ENCODE measurements around the gene RPTOR. TPM values are rescaled to one million over a fixed set of nuclear protein-coding genes. Genes with fewer than 3 reads are reported as not detected.
A peak's percentile ranks its signal among the peaks of the same experiment; 100 is the strongest.

Gene RPTOR
- total RNA-seq, 1 donor from 2014 or later, result 19.6 TPM

DNA sequence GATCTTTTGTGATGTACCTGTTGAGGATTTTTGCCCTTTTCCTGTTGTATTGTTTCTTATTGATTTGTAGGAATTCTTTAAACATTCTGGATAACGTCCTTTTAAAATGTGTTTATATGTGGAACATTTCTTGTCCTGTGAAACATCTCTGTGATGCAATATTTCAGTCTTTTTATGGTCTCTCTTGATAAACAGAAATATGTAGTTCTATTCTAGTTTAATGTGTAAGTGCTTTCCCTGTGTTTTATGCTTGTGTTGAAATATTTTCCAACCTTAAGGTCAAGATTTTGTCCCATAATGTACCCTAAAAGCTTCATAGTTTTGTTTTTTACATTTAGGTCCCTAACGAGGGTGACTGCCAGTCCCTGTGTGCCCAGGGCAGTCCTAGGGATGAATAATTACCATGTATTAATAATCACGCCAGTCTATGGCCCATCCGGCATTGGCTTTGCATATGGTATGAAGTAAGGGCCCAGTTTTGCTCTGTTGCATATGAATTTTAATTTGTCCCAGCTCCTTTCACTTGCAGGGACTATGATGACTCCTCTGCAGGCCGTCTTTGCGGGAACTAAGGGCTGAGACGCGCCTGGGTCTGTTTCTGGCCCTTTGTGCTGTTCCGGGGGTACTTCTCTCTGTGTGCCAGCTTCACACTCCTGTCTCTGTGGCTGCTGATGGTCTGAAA is 44.2 kb downstream of the RPTOR start:
- no peak for DNase-seq (ENCODE audit: low read depth, low spot score)

DNA sequence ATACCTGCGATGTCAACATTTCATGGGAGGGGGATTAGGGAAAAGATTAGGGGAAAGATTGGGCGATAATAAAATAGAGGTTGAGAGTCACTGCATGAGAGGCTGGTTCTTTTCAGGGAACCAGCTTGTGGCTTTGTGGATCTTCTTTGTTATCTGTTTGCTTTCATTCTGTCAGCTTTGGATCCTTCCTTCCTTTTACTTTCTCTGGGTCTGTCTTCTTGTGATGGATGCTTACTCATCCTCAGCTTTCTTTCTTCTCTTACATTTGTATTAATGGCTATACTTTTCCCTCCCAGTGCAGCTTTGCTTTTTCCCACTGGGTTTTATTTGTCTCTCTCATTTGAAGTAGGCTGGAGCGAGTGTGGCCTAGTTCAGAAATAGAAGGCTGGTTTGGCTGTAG is 47.1 kb downstream of the RPTOR start:
- no peak for DNase-seq (ENCODE audit: low read depth, low spot score)

DNA sequence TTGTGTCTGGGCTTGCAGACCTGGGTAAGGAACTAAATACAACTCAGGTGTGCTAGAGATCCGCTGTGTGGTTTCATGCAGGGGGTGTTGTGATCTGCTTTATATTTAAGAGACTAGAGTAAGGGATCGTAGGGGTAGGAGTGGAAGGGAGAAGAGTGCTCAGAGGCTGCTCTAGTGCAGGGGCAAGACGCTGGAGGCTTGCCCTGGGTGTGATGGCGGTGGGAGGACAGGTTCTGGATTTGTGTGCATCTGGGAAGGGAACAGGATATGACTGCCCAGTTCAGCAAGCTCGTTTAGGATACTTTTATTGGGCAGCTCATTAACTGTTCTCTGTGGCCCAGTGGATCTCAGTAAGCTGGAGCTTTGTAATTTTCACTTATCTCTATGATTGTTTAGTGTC is 47.6 kb downstream of the RPTOR start:
- no peak for DNase-seq (ENCODE audit: low read depth, low spot score)

DNA sequence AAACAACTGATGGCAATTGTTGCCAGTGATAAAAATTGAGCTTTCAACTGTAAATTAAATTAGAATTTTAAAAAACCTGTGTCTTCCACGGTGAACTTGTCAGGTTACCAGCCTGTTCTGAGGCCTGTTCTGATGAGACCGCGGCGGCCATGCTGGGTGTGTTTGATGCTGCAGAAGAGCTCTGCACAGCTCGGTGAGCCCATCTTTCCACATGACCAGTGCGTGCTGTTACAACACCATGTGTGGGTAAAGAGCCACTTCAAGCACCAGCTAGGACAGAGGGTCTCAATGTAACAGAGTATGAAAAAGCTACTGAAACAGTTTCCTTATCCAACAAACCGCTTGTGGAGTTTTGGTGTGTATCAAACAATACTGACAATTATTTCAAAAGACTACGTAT is 48.5 kb downstream of the RPTOR start:
- DNase-seq (ENCODE audit: low read depth, low spot score), result no peak

DNA sequence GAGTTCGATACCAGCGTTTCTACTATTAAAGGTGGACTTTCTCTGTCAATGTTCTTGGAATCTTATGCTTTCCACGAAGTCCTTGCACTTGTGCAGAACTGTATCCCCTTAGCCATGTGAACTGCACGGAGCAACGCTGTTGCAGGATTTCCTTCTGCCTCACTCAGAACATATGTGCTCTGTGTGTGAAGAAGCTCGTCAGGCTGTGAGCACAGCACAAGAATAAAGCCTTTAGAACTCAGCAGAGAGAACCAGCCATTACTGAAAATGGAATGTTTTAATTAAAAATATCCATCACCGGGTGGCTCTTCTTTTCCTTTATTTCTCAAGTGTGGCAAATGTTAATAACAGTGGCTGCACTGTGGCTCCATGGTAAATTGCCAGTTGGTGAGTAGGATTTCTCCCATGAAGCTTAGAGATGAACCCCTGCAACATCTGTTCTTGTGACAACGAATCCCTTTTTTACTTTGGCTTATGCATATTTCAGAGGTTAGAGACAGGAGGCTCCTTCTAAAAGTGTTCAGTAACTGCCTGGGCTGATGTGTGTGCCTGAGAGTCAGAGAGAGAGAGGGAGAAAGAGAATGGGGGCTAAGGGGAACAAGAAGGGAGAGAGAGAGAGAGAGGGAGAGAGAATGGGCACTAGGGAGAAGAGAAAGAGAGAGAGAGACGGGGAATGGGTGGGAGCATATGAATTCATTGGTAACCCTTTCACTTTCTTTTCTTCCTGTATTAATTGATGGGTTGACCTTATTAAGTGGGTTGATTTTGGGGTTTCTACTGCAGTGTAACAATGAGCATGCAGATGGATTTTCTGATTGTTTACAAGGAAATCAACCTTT is 50.0 kb downstream of the RPTOR start:
- no peak for DNase-seq (ENCODE audit: low read depth, low spot score)

DNA sequence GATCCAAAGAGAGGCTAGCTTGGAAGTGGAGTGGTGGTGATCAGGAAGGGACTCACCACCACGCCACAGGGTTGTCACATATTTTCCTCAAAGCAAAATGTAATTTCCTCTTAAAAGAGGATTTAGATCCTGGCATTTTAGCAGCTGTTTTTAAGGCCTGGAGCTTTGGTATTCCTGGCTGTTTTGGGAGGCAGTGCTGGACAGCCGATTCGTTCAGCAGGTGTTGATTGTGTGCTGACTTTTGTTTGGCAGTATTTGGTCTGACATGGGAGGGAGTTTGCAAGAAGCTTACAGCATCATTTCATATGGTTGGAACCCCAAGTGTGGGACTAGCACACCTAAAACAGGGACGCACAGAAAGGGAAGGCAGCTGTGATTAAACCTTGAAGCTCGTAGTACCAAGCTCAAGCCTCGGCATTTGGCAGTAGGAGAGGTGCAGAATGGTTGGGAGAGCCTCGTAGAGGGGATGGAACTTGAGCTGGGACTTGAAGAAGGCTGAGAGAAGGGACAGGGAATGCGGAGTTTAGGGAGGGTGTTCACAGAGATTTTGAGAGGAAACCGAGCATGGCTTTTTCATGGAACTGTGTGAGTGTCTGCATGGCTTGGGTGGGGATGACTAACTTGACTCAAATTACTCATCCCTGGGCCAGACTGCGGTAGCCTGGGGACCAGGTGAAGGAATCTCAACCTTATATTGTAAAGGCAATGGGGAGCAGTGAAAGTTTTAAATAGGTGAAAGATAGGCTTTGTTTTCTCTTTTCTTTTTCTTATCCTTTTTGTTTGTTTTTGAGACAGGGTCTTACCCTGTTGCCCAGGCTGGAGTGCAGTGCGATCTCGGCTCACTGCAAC is 52.3 kb downstream of the RPTOR start:
- no peak for DNase-seq (ENCODE audit: low read depth, low spot score)

DNA sequence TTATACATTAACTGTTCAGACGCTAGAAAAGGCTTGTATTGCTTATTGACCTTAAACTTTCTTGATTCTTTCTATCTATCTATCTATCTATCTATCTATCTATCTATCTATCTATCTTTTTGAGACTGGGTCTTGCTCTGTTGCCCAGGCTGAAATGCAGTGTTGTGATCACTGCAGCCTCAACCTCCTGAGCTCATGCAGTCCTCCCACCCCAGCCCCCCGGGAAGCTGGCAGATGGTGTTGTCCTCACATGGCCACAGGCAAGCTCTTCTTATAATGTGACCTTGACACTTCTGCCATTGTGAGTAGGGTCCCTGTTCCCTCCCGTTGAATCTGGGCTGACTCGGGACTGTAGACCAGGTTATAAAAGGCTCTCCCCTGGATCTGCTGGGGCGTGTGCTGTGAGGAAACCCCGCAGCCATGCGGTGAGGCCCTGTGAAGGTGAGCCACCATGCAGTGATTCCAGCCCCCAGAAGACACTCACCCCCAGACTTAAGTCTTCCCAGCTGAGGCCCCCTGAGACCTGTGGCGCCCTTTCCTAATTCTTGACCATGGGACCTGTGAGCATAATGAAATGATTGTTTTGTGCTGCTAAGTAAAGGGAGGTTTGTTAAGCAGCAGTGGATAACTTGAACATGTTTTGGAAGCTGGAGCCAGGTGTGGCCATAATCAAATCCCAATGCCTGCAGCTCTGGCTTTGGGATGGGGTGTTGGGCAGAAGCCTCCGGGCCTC is 54.3 kb downstream of the RPTOR start:
- no peak for DNase-seq (ENCODE audit: low read depth, low spot score)

DNA sequence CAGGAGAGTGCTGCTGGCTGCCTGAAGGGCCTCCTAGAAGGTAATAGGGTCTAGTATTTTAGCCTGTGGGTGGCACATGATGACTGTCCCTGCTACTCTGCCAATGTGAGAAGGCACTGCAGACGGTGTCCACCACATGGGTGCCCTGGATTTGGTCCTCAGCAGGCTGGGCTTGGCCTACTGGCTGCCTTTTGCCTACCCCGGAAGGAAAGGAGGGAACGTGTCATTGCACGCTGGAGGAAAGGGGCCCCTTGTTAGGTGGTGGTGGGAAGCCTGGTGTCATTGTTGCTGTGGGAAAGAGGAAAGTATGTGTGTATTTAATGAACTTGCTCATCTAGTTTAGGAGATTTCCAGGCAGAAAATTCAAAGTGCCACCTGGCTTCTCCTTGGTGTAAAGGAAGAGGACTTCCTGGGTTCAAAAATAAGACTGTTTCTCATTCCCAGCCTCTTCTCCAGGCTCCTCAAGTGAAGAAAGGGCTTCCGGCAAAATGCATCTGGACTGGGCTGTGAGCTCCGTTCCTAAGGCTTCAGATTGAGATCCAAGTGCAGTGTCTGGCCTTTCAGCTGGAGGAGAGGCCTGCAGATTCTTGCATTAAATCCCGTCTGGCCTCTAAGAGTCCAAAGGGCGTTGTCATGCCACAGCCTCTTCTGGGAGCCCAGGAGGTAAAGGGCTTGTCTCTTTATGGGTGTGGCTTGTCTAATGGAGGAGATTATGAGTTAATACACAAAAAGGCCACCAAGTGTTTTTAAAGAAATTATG is 55.1 kb downstream of the RPTOR start:
- no peak for DNase-seq (ENCODE audit: low read depth, low spot score)

DNA sequence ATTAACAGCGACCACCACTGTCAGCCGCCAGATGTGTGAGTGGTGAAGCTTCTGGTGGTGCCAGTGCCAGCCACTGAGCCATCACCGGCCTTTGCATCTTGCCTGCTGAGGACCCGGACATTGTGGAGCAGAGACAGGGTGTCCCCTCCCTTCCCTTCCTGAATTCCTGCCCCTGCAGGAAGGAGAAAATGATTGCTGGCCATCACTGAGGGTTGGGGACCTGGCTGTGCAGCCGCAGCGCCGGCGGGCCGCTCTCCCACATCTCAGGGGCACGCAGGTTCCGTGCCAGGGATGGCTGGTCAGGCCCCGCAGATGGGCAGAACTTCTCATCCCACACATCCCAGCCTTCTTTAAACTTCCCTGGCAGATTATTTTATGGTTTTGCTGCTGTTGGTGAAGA is 56.5 kb downstream of the RPTOR start:
- DNase-seq (ENCODE audit: low read depth, low spot score), result no peak

DNA sequence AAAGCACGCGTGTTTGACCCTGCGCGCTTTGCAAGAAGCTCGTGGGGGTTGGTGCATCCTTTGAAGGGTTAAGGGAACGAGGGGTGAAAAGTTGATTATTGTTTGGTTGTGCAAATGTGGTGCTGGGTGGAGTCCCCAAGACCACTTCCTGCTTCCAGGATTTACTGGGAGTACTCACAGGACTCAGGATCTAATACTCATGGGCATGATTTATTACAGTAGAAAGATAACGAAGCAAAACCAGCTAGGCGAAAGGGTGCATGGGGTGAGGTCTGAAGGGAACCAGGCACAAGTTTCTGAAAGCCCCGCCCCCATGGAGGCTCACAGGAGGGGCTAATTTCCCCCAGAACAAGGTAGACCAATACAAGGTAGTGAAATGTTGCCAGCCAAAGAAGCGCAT is 58.8 kb downstream of the RPTOR start:
- no peak for DNase-seq (ENCODE audit: low read depth, low spot score)

DNA sequence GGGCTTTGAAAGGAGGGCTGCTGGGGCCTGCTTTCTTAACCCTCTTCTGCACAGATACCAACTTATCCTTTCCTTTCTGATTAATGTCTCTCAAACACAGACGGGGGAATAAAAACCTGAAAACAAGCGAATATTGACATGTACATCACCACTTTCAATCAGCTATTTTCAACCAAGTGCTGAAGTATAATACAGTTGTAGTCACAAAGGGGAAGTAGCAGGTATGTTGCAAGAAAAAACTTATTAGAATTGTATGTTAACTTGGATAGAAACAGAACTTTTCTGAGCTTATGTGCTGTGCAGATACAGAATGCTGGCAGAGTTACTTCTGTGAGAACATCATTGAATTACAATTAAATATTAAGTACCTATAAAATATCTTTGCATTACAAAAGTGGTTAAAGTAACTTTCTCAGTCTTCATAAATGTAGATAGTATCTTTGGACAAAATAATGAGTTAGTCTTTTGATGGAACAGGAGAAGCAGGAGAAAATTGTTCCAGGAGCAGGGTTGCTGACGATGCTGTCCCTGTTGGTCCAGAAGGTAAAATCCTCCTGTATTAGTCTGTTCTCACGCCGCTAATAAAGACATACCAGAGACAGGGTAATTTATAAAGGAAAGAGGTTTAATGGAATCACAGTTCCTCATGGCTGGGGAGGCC is 59.5 kb downstream of the RPTOR start:
- DNase-seq (ENCODE audit: low read depth, low spot score), result no peak

DNA sequence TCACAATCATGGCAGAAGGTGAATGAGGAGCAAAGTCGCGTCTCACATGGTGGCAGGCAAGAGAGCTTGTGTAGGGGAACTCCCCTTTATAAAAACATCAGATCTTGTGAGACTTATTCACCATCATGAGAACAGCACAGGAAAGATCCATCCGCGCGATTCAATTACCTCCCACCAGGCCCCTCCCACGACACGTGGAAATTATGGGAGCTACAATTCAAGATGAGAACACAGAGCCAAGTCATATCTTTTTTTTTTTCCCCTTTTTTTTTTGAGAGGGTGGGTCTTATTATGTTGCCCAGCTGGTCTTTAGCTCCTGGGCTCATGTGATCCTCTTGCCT is 60.0 kb downstream of the RPTOR start:
- DNase-seq (ENCODE audit: low read depth, low spot score), result no peak

DNA sequence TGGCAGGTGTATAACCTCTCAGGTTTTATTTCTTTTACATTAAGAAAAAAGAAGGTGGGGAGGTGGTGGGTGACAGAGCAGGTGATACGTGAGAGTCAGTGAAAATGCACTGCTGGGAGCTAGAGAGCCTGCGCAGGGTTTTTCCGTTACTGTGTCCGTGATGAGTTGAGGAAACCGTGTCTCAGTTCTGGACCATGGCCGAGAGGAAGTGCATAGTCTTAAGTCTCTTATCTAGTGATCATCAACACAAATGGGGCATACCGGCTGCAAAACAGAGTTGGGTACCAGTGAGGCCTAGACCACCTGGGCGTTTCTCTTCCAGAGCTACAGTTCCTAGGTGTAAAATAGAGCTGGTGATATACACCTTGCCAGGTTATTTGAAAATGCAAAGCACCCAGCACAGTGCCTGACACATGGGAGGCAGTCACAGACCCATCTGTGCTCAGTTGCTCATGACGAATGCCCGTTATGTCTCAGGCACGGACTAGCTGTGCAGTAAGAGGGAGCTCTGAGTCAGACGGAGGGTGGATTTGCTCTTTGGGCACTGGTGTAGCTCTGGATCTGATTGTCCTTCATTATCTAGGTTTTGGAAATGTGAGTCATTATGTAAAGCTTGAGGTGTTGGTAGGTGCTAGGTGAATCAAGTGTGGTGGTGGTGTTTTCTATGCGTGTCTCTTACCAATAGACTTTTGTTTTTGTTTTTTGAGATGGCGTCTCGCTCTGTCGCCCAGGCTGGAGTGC is 60.9 kb downstream of the RPTOR start:
- DNase-seq (ENCODE audit: low read depth, low spot score), result no peak

DNA sequence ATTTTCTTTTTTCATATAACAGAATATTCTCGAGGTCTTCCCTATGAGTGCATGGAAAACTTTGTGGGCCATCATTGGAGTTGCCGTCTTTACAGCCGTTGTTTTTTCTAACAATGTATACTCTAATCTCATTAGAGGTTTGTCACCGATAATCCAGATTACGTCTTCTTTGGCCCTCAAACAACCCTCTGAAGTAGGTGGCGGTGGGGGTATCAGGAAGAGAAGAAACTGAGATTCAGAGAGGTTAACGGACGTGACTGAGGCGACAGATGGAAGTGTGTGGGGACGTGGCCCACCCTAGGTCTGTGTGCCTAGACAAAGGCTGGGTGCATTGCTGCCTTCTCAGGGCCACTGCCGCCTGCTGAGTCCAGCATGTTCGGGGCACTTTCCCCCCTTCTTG is 63.7 kb downstream of the RPTOR start:
- DNase-seq (ENCODE audit: low read depth, low spot score), result no peak

DNA sequence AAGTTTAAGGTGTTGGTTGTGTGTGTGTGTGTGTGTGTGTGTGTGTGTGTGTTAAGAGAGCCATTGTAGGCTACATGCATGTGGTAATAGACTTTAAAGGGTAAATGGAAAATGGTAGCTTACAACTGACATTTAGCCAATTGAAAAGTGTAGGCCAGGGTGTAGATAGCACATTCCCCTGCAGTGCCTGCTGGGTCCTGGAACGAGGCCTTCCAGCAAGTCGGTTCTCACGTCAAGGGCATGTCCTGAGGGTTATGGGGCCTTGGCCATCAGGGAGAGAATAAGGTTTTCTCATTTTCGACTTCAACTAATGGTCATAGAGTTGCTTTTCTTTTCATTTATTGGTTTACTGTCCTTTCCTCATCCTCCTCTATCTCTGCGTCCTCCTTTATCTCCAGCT is 65.1 kb downstream of the RPTOR start:
- no peak for DNase-seq (ENCODE audit: low read depth, low spot score)

DNA sequence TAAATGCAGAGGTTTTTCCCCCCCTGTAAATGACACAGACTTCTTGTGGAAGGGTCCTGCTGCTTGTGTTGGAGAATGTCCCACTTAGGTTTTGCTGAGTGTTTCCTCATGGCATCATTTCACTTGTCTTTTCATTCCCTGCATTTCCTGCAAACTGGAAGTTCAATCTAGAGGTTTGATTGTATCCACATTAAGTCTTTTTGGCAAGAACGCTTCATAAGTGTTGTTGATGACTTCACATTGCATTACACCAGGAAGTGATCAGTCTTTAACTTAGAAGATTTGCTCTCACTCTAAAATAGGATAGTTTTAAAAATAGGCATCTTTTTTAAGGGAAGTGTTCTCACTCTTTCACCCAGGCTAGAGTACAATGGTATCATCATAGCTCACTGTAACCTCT is 67.2 kb downstream of the RPTOR start:
- peak; percentile 7 for DNase-seq (ENCODE audit: low read depth, low spot score)

DNA sequence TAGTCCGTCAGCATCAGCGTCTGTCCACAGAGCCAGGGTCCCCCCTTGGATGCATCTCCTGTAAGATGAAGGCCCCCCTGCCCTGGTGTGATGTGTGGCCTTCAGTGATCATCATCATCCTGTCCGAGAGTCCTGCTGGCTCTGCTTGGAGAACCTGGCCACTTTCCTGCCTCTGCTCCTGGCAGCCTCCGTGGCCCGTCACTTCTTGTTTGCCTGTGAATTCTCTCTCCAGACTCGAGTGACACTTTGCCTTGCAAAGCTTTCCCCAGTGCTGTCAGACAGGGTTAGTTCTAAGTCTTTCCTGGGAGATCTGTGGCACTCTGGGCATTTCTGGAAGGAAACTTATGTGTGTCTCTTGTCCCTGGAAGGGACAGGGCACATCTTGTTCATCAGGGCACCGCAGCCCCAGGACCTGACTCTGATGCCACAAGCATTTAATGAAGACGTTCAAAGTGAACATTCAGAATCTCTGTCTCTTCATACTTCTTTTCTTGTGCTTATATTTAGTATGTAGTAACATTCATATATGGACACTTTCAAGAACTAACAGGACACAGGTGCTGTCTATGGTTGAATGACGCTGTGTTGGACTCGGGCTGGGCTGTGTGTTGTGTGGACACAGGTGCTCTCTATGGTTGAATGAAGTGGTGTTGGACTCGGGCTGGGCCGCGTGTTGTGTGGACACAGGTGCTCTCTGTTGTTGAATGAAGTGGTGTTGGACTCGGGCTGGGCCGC is 68.5 kb downstream of the RPTOR start:
- DNase-seq (ENCODE audit: low read depth, low spot score), result no peak

DNA sequence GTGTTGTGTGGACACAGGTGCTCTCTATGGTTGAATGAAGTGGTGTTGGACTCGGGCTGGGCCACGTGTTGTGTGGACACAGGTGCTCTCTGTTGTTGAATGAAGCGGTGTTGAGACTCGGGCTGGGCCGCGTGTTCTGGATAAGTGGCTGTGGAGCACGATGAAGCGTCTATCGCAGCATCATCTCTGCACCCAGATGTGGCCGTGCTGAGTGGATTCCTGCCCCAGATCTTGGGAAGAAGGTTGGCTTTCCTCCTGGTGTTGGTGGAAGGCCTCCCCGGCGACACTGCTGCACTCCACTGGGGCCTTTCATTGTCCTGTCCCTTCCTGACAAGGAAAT is 69.1 kb downstream of the RPTOR start:
- DNase-seq (ENCODE audit: low read depth, low spot score), result no peak
